NCI-H128 (cell line): ENCODE measurements around the gene HDAC5.
"Not testable (repeated sequence)": the region's sequence is repeated elsewhere in the genome, so short reads cannot be mapped to it uniquely, and the experiment has no call there.

ENCODE experiments used
- DNase-seq: peaks from one replicate; lab custom pipeline; 2025; ENCODE audit not compliant: unreplicated experiment; lab: John Stamatoyannopoulos, UW

HDAC5 gene

DNA sequence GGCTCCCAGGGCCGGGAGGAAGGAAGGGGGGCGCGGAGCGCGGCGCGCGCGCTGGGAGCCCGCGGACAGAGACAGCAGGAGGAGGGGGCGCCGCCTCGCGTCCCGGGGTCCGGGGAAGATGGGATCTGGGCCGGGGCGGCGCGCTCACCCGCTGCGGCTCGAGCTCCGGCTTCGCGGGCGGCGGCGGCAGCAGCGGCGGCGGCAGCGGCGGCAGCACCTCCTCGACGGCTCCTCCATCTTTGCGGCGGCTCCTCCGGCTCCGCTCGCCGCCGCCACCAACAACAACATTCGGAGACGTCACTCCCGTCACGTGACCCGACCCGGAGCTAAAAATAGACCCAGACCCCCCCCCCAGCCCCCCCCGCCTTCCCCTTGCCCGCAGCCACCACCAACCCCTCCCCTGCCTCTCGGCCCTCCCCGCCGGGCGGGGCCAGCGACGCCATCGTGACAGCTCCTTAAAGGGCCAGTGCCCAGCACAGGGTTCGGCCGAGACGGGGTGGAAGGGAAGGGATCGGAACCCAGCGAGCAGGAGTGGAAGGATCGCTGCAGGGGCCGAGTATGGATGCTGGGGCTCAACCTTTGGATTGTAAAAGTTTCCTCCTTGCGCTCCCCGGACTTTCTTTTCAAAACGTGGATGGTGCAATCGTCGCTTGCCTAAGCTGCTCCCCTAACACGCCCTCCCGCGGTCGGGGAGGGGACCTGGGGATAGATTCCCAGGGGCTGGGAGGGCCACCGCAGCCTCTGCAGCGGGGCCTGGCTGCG is at the start of gene HDAC5:
Gene HDAC5, minus strand, starts transcription at position 286 of the 762 bp plus-strand sequence. CDS start 6,126 bp downstream, outside the sequence.
- DNase-seq = peak; percentile 76

DNA sequence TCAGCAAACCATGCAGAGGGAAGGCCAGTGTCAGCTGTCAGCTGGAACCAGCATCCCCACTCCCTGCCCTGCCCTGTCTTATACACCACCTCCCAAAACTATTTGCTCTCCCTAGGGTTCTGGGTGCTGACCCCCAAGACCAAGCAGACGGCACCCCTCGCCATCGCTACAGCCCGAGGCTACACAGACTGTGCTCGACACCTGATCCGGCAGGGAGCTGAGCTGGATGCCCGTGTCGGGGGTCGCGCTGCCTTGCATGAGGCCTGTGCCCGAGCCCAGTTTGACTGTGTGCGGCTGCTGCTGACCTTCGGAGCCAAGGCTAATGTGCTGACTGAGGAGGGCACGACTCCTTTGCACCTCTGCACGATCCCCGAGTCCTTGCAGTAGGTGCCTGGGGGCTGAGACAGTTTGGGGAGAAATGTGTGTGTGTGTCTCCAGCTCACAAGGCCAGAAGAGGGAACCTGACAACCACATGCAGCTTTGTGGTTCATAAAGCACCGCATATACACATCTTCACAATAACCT is 48.6 kb upstream of the HDAC5 start:
- DNase-seq = no peak

DNA sequence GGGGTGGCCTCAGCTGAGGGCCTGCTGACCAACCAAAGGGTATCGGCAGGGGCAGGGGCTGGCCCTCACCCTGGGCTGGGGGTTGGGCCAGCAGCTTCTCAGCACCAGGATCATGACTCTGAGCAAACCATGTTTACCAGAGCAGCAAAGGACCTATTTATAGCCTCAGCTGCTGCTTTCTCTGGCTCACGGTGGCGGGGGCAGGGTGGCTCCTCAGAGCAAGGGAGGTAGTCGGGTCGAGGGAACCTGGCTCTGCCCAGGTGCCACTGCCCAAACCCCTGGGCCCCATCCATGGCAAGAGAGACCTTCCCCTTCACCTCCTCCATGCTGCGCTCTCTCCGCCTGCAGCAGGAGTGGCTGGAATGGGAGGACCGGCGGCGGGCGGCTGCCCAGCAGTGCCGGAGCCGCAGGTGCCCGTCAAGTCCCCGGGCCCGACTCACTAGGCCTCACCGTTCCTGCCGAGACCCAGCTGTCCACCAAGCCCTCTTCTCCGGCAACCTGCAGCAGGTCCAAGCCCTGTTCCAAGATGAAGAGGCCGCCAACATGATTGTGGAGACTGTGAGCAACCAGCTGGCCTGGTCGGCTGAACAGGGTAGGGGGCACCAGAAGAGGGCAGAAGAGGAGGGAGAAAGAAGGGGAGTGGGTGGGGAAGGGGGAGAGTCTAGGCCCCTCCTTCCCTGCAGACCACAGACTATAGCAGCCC is 47.2 kb upstream of the HDAC5 start, which contains the start of gene ASB16:
Gene ASB16, plus strand, starts transcription at position 206 of the 703 bp plus-strand sequence. Its CDS starts 86 bp downstream, at position 292.
- DNase-seq = no peak

GRCh38 chr17:44170135-44170498 is 46.7 kb upstream of the HDAC5 start:
- DNase-seq = no peak

- no peak for DNase-seq
Observed at GRCh38 chr17:44167181-44167861, 43.9 kb upstream of the HDAC5 start.

- no peak for DNase-seq
Observed at GRCh38 chr17:44164476-44164875, 41.0 kb upstream of the HDAC5 start.

DNA sequence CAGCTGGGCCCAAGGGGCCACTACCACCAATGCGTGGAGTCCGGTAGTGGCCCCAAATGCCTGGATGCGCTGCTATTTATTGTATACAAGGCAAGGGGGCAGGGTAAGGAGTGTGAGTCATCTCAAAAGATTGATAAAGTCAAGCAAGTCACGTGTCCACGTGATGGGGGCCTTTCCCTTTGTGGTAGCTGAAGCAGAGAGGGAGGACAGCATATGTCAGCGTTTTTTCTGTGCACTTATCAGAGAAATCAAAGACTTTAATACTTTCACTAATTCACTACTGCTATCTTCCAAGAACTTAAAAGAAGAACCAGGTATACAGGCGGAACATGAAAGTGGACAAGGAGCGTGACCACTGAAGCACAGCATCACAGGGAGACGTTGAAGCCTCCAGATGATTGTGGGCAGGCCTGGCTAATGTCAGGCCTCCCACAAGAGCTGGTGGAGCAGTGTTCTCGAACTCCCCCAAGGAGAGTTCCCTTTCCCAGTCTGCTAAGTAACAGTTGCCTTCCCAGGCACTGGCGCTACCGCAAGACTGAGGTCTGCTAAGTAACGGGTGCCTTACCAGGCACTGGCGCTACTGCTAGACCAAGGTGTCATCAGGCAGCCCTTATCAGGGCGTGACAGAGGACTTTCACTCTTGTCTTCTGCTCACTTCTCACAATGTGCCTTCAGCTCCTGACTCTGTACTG is 36.2 kb upstream of the HDAC5 start:
- DNase-seq = no peak

- DNase-seq = no peak
Observed at GRCh38 chr17:44155488-44155887, 32.0 kb upstream of the HDAC5 start.

DNA sequence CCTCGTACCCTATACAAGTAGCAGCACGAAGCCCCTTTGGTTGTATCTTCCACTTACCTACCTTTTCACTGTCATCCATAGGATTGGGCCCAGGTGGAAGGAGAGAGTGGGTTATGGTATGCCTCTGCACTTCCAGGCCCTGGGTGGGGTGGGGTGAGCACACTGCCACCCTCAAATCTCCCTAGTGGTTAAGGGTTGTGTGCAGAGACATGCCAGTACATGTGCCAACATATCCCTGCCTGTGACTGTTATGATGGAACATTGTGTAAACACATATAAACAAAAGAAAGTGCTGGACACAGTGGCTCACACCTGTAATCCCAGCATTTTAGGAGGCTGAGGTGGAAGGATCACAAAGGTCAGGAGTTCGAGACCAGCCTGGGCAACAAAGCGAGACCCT is 29.4 kb upstream of the HDAC5 start:
- no peak for DNase-seq

DNA sequence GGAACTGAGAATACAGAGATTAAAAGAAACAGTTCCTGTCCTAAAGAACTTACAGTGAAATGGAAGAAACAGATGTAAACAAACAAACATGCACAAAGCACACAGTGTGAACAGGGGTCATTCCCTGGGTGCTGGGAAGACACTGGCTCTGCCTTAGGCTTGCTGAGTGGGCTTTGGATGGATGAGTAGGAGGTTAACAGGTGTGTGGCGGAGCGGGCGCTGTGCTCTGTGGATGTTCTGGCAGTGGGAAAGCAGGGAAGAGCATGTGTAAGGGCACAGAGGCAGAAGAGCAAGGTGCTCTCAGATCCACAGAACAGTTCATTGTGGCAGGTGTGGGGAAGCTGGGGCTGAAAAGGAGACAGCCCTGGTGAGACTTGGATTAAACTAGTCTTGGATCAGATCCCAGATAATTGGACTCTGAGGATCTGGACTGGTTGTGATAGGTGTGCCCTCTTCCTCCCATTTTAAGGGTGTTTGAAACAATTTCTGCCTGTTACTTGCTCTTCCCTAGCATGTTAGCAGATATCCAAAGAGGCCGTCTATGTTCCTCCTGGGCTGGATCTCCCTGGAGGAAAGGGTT is 26.4 kb upstream of the HDAC5 start:
- no peak for DNase-seq

DNA sequence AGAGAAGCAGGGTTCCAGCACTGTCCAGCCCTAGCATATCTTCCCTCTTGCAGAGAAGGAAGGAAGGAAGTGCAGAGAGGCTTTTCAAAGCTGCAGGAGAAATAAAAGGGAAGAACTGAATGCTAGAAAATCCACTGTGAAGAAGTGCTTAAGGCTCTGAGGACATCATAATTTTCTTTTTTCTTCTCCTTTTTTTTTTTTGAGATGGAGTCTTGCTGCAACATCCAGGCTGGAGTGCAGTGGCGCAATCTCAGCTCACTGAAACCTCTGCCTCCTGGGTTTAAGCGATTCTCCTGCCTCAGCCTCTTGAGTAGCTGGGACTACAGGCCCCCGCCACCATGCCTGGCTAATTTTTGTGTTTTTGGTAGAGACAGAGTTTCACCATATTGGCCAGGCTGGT is 25.6 kb upstream of the HDAC5 start:
- DNase-seq = not testable (repeated sequence)

- no peak for DNase-seq
Observed at GRCh38 chr17:44147812-44148211, 24.4 kb upstream of the HDAC5 start.

DNA sequence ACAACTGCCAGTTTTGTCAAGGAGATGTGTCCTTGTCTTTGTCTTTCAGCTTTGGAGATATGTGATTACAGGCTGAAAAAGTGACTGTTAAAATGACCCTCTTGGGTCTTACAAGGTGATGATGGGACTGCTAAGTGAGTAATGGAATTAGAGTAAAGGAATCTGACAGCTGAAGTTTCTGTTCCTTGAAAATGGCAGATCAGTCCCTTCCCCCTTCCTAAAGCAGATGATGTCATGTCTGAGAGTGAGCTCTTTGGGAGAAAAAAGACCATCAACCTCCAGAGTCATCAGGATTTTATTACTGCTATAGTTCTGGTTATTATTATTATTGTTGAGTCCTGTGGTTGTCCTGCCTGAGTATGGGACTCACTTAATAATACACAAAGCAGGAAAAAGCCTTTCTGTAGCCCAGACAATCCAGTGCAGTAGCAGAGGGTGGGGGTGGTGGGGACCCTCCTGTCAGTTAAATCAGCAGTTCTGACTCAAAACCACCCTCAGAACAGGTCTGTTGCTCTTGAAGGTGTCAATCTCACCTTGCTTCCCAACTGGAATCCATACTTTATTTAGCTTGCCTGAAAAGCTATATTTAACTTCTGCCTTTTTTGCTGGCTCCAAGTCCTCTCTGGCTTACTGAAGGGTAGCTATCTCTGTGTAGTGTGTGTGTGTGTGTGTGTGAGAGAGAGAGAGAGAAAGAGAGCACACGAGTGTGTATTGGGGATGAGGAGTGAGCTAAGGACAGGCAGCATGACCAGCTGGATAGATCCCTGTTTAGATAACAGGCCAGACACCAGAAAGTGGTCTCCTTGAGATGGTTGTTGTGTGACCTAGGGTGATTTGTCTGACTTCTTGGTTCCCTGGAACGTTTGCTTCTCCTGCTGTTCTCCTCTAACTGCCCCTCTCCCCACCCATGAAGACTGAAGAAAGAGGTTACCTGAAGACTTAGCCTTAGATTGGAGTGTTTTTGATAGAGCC is 23.2 kb upstream of the HDAC5 start:
- no peak for DNase-seq

GRCh38 chr17:44144966-44145739 is 21.7 kb upstream of the HDAC5 start:
- no peak for DNase-seq

GRCh38 chr17:44143921-44144320 is 20.5 kb upstream of the HDAC5 start:
- DNase-seq = not testable (repeated sequence)

DNA sequence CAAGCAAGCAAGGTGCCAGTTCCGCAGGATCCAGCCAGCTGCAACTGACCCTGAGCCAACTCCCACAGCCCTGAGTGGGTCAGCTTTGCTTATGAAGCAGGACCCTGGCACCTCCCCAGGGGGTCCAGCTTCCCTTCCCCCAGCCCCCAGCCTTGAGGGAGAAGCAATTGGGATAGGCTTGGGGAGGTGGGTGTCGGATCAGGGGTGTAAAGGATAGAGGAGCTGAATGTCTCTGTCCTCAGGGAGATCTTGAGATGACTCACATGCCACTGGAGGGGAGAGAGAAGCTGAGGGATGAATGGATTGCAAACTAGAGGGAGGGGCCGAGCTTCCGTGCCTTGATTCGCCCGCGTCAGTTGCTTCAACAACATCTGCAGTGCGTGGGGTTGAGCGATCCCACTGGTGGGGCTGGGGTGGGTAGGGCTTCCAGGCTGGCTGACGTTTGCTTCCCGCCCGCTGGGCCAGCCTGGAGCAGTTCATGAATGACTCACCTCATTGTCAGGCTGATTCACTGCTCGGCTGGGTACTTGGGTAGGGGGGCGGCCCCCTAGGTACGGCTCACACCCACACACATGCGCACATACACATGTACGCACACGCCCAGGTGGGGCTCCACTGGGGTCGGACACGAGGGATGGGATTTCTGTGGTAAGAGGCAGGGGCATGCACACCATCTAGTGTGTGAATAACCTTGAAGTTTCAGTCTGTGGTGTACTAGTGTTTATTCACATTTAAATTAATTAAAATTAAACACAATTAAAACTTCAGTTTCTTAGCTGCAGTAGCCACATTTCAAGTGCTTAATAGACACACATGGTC is 14.7 kb upstream of the HDAC5 start:
- DNase-seq = no peak

- no peak for DNase-seq
Observed at GRCh38 chr17:44134752-44135568, 11.5 kb upstream of the HDAC5 start.
